HL-60/S4 treated with phorbol 12-myristate 13-acetate at 8.2 ng/mL for 4 days and 3 days (cell line): ENCODE measurements around the gene VWA5B1.
"Not testable (repeated sequence)": the region's sequence is repeated elsewhere in the genome, so short reads cannot be mapped to it uniquely, and the experiment has no call there.

Experiments used
- in situ Hi-C: fragments of 300-500 bp; cut with MboI; formaldehyde crosslinking; loops from 2 replicates; pipeline ENCODE4 v1.15.0; 2022; ENCODE audit warnings: low sequenced_read_pairs

VWA5B1 gene

DNA sequence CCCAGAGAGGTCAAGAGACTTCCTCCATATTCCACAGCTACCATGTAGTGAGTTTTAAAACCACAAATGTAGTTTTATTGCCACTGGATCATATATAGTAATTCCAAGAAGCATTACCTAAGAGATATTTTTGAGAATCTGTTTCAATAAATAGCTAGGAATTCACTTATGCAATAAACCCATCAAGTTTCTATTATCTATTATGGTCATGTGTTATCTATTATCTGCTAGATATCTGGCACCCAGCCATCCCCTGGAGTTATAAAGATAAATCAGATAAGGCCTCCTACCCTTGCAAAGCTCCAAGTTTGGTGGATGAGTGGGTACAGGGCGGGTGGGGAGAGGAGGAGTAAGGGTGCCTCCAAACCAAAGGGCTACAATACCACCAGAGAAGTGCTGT is 10.3 kb upstream of the VWA5B1 start:
- in situ Hi-C loops = no loop called here

GRCh38 chr1:20280906-20281305 is 9.8 kb upstream of the VWA5B1 start:
- in situ Hi-C loops = no loop called here

DNA sequence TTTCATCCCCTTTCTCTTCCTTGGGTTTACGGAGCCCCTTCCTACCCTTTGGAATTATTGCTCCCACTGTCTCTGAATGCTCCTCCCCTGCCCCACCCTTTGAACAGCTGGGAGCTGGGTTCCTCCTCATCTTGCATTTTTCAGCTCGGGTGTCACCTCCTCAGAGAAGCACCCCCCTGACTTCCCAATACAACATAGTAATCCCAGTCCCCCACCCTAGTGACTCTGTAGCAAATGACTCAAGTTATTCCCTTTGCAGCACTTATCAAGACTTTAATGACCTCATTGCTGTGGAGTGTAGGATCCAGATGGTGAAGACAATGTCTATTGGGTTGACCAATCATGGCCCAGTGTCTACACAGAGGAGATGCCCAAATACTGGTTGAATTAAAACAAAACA is 8.9 kb upstream of the VWA5B1 start:
- in situ Hi-C loops = no loop called here

DNA sequence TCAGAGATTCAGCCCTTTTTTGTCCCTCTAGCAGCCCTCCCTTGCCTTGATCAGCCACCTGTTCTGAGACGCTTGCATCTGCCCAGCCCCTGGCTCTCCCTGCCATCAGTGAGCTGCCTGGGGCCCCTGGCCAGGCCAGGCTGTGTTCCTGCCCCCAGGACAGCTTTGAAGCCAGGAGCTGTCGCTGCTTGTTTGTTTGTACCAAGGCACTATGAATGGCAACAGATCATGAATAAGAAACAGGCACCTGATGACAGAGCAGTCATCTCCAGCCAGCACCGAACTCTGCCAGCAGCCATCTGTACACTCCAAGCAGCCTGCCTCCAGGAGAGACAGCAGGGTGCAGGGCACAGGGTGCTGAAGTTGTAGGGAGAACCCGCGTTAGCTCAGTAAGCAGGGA is 8.1 kb upstream of the VWA5B1 start:
- in situ Hi-C loops = no loop called here

- in situ Hi-C loops = no loop called here
These were observed 6.6 kb upstream of the VWA5B1 start for GRCh38 chr1:20284046-20284445.

- in situ Hi-C loops = no loop called here
These were observed 6.0 kb upstream of the VWA5B1 start for GRCh38 chr1:20284625-20285024.

DNA sequence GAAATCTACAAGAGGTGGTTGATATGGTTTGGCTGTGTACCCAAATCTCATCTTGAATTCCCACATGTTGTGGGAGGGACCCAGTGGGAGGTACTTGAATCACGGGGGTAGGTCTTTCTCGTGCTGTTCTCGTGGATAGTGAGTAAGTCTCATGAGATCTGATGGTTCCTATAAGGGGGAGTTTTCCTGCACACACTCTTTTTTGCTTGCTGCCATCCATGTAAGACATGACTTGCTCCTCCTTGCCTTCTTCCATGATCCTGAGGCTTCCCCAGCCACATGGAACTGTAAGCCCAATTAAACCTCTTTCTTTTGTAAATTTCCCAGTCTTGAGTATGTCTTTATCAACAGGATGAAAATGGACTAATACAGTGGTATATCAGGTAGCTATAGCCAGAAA is 5.2 kb upstream of the VWA5B1 start:
- in situ Hi-C loops = no loop called here

- in situ Hi-C loops = not testable (repeated sequence)
These were observed 3.0 kb upstream of the VWA5B1 start for GRCh38 chr1:20287696-20288095.

DNA sequence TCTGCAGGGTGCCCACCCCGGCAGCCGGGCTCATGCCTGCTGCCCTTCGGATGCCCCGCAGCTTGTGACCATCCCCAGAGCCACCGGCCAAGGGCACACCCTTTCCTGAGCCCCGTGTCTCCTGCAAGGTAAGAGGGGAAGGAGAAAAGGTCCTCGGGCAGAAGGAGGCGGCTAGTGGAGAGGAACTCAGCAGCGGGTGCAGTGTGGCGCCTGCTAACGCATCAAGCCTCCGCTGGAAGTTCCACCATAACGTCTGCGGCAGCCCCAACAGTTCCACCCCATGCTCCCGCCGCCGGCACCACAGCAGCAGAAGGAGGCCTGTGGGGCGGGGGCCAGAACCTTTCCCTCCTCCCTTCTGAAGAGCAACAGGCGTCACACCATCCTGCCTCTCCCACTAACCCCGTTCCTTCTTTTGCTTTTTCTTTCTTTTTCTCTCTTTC is 990 bp downstream of the VWA5B1 start:
- in situ Hi-C loops = no loop called here

DNA sequence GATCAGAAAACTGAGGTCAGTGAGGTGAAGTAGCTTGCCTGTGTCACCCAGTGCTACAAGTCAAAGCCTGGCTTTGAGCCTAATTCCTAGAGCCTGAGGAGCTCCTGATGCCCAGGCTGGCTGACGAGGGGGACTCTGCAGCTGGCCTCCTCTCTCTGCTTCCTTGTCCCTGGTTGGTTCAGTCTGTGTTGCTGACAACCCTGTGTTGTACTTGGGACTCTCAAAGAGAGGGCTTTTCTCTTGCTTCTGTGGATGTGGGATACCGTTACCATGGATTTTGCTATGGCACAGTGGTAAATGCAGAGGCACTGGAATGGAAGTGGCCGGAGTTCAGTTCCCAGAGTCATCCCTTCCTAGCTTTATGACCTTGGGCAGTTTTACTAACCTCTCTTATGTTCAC is 8.0 kb downstream of the VWA5B1 start:
- in situ Hi-C loops = no loop called here

GRCh38 chr1:20301463-20302107 is 10.9 kb downstream of the VWA5B1 start:
- in situ Hi-C loops = no loop called here

DNA sequence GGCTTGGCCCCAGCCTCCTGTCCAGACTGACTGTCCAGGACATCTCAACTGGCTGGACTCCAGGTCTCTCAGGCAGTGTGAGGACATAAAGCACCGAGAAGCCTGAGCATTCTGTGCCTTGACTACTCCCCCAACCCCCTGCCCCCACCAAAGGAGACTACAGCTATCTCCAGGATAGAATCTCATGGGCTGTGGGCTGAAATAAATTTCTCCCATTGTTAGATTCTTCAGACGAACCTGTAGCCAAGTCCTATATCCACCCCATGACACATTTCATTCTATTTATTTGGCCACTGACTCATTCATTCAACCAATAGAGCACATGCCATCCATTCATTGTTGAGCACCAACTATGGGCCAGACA is 11.4 kb downstream of the VWA5B1 start:
- in situ Hi-C loops = no loop called here

- in situ Hi-C loops = no loop called here
These were observed 16.4 kb downstream of the VWA5B1 start for GRCh38 chr1:20307026-20307425.

DNA sequence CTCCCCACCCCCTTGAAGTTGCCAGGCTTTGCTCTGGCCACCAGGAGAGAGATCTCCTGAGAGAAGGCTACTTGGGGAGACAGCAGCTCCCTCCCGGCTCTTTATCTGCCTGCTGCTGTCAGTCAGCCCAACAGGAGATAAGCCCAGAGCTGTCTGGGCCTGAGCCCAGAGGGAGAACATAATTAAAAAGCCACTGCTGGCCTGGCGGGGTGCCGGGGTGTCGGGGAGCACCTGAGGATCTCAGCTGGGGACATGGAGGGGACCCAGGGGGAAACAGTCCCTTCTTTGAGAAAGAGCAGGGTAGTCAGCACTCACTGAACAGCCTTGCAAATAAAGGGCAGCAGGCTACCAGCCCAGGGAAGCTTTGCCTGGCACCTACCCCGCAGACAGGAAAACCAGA is 17.9 kb downstream of the VWA5B1 start:
- in situ Hi-C loops = no loop called here

GRCh38 chr1:20311289-20311688 is 20.6 kb downstream of the VWA5B1 start:
- in situ Hi-C loops = no loop called here

GRCh38 chr1:20312310-20312709 is 21.6 kb downstream of the VWA5B1 start:
- in situ Hi-C loops = no loop called here

DNA sequence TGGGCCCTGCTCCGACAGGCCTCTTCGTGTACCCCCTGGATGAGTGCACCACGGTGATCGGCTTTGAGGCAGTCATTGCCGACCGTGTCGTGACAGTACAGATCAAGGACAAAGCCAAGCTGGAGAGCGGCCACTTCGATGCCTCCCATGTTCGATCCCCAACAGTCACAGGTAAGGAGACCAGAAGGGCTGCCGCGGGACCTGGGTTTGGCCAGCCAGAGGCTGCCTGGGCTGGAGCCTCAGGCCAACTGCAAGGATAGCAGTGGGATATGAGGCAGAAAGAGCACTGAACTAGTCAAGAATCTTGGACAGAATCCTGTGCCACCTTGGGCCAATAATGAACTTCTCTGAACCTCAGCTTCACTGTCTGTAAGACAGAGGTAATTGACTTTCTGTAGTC is 22.1 kb downstream of the VWA5B1 start:
- in situ Hi-C loops = no loop called here

GRCh38 chr1:20317471-20317870 is 26.8 kb downstream of the VWA5B1 start:
- in situ Hi-C loops = no loop called here

DNA sequence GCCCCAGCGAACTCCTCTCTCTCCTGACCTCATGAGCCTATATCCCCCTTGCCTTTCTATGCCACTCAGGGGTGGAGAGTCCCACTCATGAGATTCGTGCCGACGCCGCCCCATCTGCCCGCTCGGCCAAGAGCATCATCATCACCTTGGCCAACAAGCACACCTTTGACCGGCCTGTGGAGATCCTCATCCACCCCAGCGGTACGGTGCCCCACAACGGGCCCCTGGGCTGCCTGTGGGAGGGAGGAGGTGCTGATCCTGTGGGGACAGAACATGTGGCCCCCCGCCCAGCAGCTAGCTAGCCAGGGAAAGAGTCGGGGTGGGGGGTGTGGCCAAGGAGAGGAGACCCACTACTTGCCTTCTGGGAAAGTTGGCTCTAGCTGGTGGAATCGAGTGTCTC is 27.8 kb downstream of the VWA5B1 start:
- in situ Hi-C loops = no loop called here

DNA sequence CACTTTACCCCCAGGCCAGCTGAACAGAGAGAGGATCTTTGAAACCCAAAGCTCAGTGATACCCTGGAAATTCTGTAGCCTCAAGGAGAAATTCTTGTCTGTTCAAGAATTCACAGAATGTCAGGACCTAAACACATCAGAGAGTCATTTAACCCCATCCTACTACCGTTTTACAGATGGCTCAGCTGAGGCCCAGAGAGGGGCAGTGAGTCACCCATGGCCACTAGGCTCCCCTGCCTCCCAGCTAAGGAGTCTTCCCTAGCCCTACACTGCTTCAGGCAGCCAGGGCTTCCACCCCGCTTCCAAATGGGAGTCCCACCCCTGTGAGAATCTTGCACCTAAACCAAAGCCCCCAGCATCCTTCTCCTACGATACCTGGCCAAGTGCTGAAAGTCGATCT is 28.3 kb downstream of the VWA5B1 start:
- in situ Hi-C loops = no loop called here

GRCh38 chr1:20319456-20320220 is 29.0 kb downstream of the VWA5B1 start:
- in situ Hi-C loops = no loop called here

GRCh38 chr1:20320704-20321103 is 30.0 kb downstream of the VWA5B1 start:
- in situ Hi-C loops = no loop called here

- in situ Hi-C loops = no loop called here
These were observed 30.9 kb downstream of the VWA5B1 start for GRCh38 chr1:20321573-20321972.
